GM21723 (cell line): Measurements from ENCODE around the gene RHOD.
A peak's percentile ranks its signal among the peaks of the same experiment; 100 is the strongest.

Experiments
- ATAC-seq: cut with Tn5 transposase; IDR thresholded peaks from one replicate; pipeline ENCODE4 v1.9.1; 2021; ENCODE audit warnings: mild to moderate bottlenecking, moderate library complexity; ENCODE audit not compliant: unreplicated experiment

Gene RHOD

GRCh38 chr11:67058506-67058905 is 1.9 kb downstream of the RHOD start:
- no peak for ATAC-seq

DNA sequence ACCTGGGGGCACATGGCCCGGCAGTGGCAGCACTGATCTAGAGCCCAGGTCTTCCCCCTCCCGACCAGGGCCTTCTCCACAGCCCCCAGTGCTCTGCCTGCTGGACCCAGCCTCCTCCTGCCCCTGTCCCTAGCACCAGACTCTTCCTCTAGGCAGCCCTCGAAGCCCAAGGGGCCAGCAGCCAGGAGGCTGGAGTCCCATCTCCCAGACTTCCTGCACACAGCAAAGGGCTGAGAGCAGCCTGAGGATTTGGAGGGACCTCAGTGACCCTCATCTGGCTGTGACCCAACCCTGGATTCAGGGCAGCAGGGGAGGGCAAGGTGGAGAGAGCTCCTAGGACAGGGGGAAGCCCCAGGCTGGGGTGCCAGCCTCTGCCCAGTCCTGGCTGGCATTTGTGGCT is 3.0 kb downstream of the RHOD start:
- ATAC-seq = no peak

- ATAC-seq = no peak
Measured at GRCh38 chr11:67060111-67060522, 3.5 kb downstream of the RHOD start.

- ATAC-seq = no peak
Measured at GRCh38 chr11:67062526-67063373, 6.1 kb downstream of the RHOD start.

GRCh38 chr11:67066333-67066709 is 9.7 kb downstream of the RHOD start:
- no peak for ATAC-seq

DNA sequence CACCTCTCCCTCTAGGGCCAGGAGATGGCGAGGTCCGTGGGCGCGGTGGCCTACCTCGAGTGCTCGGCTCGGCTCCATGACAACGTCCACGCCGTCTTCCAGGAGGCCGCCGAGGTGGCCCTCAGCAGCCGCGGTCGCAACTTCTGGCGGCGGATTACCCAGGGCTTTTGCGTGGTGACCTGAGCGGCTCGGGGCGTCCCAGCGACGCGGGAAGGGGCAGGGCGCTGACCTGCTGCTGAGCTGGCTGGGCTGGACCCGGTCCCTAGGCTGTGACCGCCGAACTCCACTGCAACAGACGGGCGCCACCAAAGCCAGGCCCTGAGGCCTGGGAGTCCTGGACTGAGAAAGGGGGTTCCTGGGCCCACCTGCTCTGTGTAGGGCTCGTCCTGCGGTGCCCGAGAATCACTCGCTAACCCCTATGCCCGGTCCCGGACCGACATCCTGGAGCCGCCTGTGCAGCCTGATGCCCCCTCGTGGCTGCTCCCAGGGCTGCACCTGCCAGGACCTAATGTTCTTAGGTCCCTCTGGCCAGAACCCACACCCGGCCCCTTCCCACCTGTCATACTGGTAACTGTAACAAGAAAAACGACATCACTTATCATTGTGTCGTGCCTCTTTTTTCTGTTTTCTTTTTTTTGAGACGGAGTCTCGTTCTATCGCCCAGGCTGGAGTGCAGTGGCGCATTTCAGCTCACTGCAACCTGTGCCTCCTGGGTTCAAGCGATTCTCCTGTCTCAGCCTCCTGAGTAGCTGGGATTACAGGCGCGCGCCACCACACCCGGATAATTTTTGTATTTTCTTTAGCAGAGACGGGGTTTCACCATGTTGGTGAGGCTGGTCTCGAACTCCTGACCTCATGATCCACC is 15.0 kb downstream of the RHOD start:
- peak; percentile 52 for ATAC-seq

- no peak for ATAC-seq
Measured at GRCh38 chr11:67072295-67072694, 15.6 kb downstream of the RHOD start.

DNA sequence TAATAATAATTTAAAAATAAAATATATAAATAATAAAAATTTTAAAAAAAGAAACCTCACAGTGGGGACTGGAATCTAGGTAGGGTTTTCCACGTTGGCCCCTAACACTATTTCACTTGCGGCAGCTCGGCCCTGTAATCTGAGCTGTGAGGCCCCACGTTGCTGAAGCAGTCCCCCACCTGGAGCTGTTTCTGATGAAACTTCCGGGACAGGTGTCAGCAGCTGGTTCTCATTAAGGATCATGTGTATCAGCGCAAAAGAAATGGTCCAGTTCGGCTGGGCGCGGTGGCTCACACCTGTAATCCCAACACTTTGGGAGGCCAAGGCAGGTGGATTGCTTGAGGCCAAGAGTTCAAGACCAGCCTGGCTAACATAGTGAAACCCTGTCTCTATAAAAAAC is 17.3 kb downstream of the RHOD start:
- ATAC-seq = no peak

DNA sequence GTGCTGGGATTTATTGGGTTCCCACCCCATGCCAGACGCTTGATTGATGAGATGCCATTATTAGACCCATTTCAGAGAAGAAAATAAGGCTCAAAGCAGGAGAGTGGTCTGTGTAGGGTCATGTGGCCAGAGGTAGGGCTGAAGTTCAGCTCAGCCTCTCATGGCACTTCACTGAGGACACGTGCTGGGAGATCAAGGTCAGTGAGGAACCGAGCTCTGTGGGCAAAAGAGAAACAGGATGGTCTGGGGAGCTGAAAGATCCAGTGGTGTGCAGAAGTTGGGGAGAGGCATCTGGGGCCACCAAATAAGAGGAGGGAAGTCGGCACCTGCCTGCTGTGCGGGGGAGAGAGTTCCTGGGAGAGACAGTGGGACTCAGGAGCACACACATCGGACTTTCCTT is 19.6 kb downstream of the RHOD start:
- no peak for ATAC-seq

DNA sequence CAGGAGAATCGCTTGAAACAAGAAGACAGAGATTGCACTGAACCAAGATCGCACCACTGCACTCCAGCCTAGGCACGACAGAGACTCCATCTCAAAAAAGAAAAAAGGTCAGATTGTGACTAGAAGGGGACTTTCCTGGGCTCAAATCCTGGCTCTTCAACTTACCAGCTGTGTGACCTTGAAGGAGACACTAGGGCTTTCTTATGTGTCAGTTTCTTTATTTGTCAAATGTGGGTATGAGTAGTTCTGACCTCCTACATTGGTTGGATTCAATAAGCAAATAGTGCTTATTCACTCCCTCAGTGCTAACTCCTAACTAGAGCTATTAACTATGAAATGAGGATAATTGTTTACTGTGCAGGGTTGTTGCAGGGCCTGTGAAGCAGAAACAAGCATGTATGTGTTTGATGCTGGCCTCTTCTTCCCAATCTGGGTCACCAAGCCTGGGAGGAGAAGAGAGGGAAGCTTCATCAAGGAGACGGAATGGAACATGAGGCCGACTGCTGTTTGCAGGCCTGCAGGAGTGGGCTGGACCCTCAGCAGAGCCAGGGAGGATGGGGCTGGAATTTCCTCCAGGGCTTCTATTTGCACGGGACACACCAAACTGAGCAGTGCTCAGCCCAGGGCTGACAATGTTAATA is 22.5 kb downstream of the RHOD start:
- ATAC-seq = no peak

- ATAC-seq = no peak
Measured at GRCh38 chr11:67082071-67082791, 25.6 kb downstream of the RHOD start.

DNA sequence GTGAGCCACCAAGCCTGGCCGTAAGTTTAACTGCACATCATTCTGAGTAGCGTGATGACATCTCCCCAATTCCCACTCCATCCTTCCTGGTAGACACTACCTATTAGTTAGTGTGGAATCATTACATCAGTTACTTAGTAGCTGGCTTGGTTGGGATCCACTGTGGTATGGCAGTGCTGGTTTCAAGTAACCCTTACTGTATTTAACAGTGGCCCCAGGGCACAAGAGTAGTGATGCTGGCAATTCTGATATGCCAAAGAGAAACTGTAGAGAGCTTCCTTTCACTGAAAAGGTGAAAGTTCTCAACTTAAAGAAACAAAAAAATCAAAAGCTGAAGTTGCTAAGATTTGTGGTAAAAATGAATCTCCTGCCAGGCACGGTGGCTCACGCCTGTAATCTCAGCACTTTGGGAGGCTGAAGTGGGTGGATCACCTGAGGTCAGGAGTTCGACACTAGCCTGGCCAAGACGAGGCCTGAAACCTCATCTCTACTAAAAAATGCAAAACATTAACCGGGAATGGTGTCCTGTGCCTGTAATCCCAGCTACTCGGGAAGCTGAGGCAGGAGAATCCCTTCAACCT is 27.2 kb downstream of the RHOD start:
- no peak for ATAC-seq

GRCh38 chr11:67085617-67086016 is 29.0 kb downstream of the RHOD start:
- no peak for ATAC-seq

GRCh38 chr11:67090717-67091116 is 34.1 kb downstream of the RHOD start:
- no peak for ATAC-seq

- ATAC-seq = no peak
Measured at GRCh38 chr11:67095214-67095507, 38.5 kb downstream of the RHOD start.

- no peak for ATAC-seq
Measured at GRCh38 chr11:67098799-67099429, 42.3 kb downstream of the RHOD start.

GRCh38 chr11:67099831-67100324 is 43.2 kb downstream of the RHOD start:
- peak; percentile 47 for ATAC-seq

GRCh38 chr11:67102664-67103063 is 46.0 kb downstream of the RHOD start:
- no peak for ATAC-seq

DNA sequence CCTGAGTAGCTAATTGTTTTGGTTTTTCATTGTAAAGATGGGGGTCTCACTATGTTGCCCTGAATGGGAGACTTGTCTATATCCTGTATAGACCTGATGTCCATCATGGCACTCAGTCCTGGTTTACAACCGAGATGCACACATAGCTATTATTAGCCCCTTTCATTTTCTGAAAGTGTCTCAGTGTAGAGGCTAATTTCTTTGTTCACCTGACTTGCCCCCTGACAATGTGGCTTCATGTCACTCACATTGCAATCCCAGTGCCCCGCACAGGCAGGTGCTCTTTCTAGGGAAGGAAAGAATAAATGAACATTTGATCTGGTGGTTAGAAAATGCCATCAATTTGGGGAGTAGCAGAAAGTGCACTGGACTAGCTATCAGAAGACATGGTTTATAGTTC is 49.3 kb downstream of the RHOD start:
- no peak for ATAC-seq

GRCh38 chr11:67111261-67111660 is 54.6 kb downstream of the RHOD start:
- no peak for ATAC-seq
